ENCODE measurements around the gene ZC3H8. TPM values are rescaled to one million over a fixed set of nuclear protein-coding genes. Genes with fewer than 3 reads are reported as not detected.

The ZC3H8 gene
- total RNA-seq, 2 donors from 2014 or later, result 14.1 to 34.7 TPM

DNA sequence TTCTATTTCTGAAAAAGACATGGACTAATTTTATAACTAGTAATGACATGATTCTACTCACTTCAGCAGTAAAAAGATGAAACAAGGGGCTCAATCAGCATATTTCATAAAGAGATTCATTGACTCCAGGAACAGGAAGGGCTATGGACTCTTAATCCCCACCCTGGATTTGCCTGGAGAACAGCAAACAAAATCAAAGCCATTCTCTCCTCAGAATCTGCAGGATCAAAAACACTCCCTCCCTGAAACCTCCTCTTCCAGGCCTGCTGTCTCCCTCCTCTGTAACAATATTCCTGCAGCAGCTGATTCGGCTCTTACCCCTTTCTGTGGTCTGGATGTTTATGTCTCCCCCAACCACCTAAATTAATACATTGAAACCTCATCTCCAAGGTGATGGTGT, 57.0 kb downstream of the ZC3H8 start:
- Mint-ChIP-seq H3K36me3 (peaks cover 3% of the 10 kb centered on the region), H3K4me3 (no peak overlapping the region), H3K27ac (no peak overlapping the region)

DNA sequence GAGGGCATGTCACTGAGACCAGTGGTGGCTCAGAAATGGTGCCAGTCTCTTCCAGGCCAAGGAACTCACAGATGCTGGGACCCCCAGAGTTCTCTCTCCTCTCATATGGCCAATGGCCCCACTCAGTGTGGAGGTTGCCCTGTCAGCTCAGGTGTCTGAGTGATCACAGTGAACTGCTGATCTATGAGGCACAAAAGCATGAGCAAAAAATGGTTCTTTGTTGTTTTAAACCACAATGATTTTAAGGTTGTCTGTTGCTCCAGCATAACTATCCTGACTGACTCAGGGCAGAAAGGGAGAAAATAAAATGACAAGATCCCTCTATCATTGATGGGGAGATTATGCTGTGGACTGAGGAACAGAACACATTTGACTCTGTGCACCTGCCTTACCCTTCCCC, 58.9 kb downstream of the ZC3H8 start:
- H3K36me3 Mint-ChIP-seq, result no peaks in the 10 kb centered on the region
- no peaks in the 10 kb centered on the region for H3K4me1 Mint-ChIP-seq (ENCODE audit: low read depth in 2 of 2)
- H3K27me3 Mint-ChIP-seq, result peaks cover 0 to 3% of the 10 kb centered on the region in 2 donors
- ATAC-seq (no peak), DNase-seq (ENCODE audit: low spot score) (no peak)
- H3K27ac Mint-ChIP-seq, result no peak overlapping the region
- H3K9me3 Mint-ChIP-seq, result no peaks in the 10 kb centered on the region
- H3K4me3 Mint-ChIP-seq, result no peak overlapping the region

More for the DNA sequence above, 57.0 kb downstream of the ZC3H8 start:
- DNase-seq (ENCODE audit: low spot score) (no peak), ATAC-seq (no peak)
- H3K4me1 Mint-ChIP-seq (ENCODE audit: low read depth in 2 of 2), result no peaks in the 10 kb centered on the region
- H3K27me3 Mint-ChIP-seq, result peaks cover 0 to 3% of the 10 kb centered on the region in 2 donors
- no peaks in the 10 kb centered on the region for H3K9me3 Mint-ChIP-seq

DNA sequence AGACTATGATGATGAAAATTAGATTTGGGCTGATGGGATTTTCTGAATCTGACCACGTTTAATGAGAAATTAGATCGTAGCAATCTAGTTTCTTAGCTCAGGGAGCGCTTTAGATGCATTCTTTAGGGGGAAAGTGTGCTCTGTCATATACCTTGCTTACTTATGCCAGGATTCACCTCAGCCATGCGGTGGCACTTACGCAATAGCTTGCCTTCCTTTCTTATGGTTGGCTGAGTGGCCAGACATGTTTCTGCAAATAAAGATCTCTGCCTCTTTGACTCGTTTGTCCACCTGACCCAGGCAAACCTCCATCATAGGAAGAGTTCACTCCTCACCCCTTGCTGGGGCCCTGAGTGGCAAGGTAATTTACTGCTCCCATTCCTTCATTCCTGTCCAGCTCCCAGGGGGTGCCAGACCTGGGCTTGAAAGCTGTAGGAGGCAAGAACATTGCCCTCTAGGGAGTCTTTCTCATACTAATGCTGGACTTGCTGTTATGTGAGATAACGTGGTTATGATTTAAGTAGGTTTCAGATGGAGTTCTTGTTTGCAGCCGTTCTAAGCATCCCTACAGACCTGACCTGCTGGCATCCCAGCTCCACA, 59.6 kb downstream of the ZC3H8 start:
- H3K4me3 Mint-ChIP-seq, result no peak overlapping the region
- no peaks in the 10 kb centered on the region for H3K9me3 Mint-ChIP-seq
- H3K27me3 Mint-ChIP-seq, result peaks cover 0 to 3% of the 10 kb centered on the region in 2 donors
- H3K4me1 Mint-ChIP-seq (ENCODE audit: low read depth in 2 of 2), result no peaks in the 10 kb centered on the region
- no peak overlapping the region for H3K27ac Mint-ChIP-seq
- H3K36me3 Mint-ChIP-seq, result no peaks in the 10 kb centered on the region
- no peak for DNase-seq (ENCODE audit: low spot score)
- no peak for ATAC-seq

DNA sequence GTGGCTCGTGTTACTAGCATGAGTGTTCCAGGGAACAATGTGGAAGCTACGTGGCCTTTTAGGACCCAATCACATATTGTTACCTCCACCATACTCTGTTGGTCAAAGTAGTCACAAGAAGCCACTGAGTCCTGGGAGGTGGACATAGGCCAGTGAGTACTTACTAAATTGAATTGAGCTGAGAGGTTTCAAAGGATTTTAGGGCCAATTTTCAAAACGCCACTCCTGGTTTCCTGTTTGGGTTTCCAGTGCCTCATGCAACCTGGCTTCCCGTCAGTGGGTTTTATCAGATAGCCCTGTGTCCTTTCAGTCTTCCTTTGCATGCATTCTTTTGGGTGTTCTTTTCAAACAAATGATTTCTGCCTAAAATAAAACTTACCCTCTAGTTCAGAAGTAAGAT, 60.4 kb downstream of the ZC3H8 start:
- no peak for DNase-seq (ENCODE audit: low spot score)
- no peak for ATAC-seq
- no peak overlapping the region for H3K4me3 Mint-ChIP-seq
- H3K4me1 Mint-ChIP-seq (ENCODE audit: low read depth in 2 of 2), result no peaks in the 10 kb centered on the region
- peaks cover 0 to 2% of the 10 kb centered on the region in 2 donors for H3K27me3 Mint-ChIP-seq
- no peaks in the 10 kb centered on the region for H3K9me3 Mint-ChIP-seq
- H3K27ac Mint-ChIP-seq, result no peak overlapping the region
- no peaks in the 10 kb centered on the region for H3K36me3 Mint-ChIP-seq

DNA sequence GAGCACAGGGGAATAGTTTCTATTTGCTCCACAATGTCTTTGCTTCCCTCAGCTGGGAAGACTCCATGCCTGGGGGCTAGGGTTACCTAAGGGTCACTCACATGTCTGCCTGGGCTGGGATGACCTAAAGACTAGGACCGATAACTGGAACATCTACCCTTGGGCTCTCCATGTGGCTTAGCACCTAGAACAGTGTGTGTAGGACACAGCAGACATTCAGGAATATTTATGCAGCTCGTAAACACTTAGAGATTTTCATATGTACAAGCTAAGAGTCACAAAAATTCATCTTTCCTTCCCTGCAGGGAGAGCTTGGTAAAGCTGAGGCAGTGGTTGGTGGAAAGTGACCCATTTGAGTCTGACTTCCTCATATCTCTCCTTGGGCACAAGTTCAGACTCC, 60.8 kb downstream of the ZC3H8 start:
- no peaks in the 10 kb centered on the region for H3K36me3 Mint-ChIP-seq
- H3K27ac Mint-ChIP-seq, result no peak overlapping the region
- no peaks in the 10 kb centered on the region for H3K9me3 Mint-ChIP-seq
- DNase-seq (ENCODE audit: low spot score) (no peak), ATAC-seq (no peak)
- H3K4me1 Mint-ChIP-seq (ENCODE audit: low read depth in 2 of 2), result no peaks in the 10 kb centered on the region
- H3K4me3 Mint-ChIP-seq, result no peak overlapping the region
- H3K27me3 Mint-ChIP-seq, result no peaks in the 10 kb centered on the region

DNA sequence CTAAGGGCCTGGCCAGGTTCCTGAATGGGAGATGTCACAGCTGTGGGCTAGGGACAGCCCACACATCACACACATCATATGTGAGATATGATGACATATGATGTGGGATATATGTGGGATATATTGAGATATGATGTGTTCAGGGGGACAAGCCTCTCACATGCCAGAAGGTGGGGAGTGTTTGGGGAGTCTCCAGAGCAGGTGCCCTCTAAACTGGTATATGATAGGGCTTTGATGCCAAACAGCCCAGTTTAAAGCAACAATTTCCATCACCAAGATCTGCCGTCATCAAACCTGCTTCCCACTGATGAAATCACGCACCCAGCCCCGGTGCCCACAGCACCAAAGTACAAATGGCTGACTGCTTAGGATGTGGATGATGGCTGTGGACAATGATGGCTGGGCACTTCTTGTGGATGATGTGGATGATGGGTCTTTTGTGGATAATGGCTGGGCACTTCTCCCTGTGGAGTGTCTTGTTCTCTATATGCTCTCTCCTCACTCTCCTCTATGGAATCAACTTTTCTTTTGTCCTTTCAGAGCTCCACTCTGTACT, 65.8 kb downstream of the ZC3H8 start:
- Mint-ChIP-seq H3K27ac (peak overlapping the region; percentile 55 to 83), H3K4me3 (no peak overlapping the region), H3K27me3 (no peaks in the 10 kb centered on the region), H3K9me3 (no peaks in the 10 kb centered on the region), H3K36me3 (no peaks in the 10 kb centered on the region), H3K4me1 (ENCODE audit: low read depth in 2 of 2) (peaks cover 11 to 15% of the 10 kb centered on the region in 2 donors)
- DNase-seq (ENCODE audit: low spot score), result no peak
- no peak for ATAC-seq

DNA sequence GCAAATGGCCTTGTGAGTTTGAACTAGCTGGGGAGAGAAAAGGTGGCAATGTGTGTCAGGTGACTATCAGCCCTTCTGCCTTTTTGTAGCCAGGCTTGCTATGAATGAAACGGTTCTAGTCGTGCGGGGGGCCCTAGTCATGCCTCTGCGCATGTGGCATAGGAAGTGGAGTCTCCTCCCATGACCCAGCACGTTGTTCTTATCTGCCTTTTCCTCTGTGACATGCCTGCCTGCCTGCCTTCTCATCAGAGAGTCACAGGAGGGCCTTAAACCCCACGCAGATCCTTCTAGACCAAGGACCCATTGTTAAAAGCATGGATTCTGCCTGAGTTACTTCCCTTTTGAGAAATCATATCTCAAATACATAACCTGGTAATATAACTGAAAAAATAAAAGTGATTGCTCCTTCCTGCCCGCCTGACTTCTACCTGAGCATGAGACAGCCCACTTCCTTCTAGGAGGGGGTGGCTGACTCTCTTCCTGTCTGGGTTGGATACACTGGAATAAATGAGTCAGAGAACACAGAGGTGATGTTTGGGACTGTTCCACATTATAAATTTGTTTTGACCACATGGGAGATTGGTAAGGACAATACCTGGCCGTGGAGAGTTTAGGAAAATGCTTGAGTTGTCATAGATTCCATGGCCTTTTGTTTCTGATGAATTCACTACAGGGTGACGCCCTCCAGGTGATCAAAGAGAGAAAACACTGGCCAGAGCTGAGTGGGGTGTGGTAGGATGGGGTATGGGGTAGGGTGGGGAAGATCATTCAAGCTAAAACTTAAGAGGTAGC, 66.8 kb downstream of the ZC3H8 start:
- H3K9me3 Mint-ChIP-seq, result no peaks in the 10 kb centered on the region
- DNase-seq (ENCODE audit: low spot score), result no peak
- H3K4me1 Mint-ChIP-seq (ENCODE audit: low read depth in 2 of 2), result peaks cover 11 to 15% of the 10 kb centered on the region in 2 donors
- peak overlapping the region; percentile 55 to 83 for H3K27ac Mint-ChIP-seq
- peak overlapping the region; percentile 12 for H3K4me3 Mint-ChIP-seq
- ATAC-seq, result peak; percentile 46 to 71
- H3K27me3 Mint-ChIP-seq, result no peaks in the 10 kb centered on the region
- no peaks in the 10 kb centered on the region for H3K36me3 Mint-ChIP-seq

DNA sequence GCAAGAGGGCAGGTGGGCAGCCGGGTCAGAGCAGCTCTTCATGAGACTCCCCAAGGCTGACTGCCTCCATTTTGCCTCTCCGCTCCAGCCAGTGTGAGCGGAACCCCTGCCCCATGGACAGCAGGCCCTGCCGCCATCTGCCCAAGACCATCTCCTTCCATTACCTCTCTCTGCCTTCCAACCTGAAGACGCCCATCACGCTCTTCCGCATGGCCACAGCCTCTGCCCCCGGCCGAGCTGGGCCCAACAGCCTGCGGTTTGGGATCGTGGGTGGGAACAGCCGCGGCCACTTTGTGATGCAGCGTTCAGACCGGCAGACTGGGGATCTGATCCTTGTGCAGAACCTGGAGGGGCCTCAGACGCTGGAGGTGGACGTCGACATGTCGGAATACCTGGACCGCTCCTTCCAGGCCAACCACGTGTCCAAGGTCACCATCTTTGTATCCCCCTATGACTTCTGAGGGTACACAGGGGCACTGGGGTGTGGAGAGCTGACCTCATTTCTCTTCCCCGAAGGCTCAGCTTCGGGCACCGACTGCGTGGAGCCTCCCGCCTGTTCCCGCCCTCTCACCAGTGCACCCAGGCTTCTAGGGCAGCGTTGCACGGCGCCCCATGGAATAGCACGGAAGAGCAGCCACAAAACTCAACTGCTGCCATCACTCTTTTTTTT, 67.7 kb downstream of the ZC3H8 start:
- H3K4me1 Mint-ChIP-seq (ENCODE audit: low read depth in 2 of 2), result peaks cover 11 to 15% of the 10 kb centered on the region in 2 donors
- H3K9me3 Mint-ChIP-seq, result no peaks in the 10 kb centered on the region
- no peaks in the 10 kb centered on the region for H3K36me3 Mint-ChIP-seq
- DNase-seq (ENCODE audit: low spot score) (no peak), ATAC-seq (no peak)
- no peak overlapping the region for H3K4me3 Mint-ChIP-seq
- no peaks in the 10 kb centered on the region for H3K27me3 Mint-ChIP-seq
- H3K27ac Mint-ChIP-seq, result peak overlapping the region; percentile 55 to 83

DNA sequence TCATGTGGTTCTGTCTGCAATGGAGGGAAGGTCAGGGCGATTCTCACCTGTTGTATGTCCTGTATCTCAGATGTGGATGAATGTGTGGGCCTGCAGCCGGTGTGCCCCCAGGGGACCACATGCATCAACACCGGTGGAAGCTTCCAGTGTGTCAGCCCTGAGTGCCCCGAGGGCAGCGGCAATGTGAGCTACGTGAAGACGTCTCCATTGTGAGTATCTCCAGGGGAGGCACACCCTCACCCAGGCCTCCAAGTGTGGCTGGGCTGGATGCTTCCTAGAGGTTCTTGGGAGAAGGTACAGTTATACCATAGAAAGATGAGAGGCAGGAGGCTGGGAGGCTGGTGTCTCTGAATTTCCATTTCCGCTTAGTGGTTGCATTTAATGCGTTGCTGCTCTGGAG, 69.7 kb downstream of the ZC3H8 start:
- Mint-ChIP-seq H3K27ac (no peak overlapping the region), H3K9me3 (no peaks in the 10 kb centered on the region), H3K27me3 (peaks cover 0 to 6% of the 10 kb centered on the region in 2 donors), H3K4me1 (ENCODE audit: low read depth in 2 of 2) (peaks cover 11 to 15% of the 10 kb centered on the region in 2 donors), H3K4me3 (no peak overlapping the region), H3K36me3 (no peaks in the 10 kb centered on the region)
- ATAC-seq, result no peak
- DNase-seq (ENCODE audit: low spot score), result no peak

DNA sequence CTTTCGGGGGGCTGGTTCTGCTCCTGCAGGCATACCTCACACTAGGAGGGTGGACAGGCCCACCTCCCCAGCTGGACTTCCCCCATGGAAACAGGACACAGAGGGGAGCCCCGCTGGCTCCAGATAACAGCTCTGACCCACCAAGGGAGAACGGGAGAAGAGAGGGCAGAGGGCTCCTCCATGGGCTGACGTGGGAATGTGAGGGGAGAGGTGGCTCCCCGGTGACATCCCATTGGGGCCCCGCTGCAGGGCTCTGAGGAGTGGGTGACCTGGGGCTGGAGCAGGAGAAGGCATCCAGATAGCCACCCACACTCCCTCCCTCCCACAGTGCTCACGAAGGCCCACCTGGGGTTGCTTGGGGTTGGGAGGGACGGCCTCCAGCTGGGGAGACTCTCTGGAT, 70.7 kb downstream of the ZC3H8 start:
- no peak for ATAC-seq
- Mint-ChIP-seq H3K4me3 (no peak overlapping the region), H3K27ac (no peak overlapping the region), H3K9me3 (no peaks in the 10 kb centered on the region), H3K36me3 (no peaks in the 10 kb centered on the region), H3K4me1 (ENCODE audit: low read depth in 2 of 2) (peaks cover 11 to 15% of the 10 kb centered on the region in 2 donors), H3K27me3 (peaks cover 9 to 14% of the 10 kb centered on the region in 2 donors)
- DNase-seq (ENCODE audit: low spot score), result no peak

DNA sequence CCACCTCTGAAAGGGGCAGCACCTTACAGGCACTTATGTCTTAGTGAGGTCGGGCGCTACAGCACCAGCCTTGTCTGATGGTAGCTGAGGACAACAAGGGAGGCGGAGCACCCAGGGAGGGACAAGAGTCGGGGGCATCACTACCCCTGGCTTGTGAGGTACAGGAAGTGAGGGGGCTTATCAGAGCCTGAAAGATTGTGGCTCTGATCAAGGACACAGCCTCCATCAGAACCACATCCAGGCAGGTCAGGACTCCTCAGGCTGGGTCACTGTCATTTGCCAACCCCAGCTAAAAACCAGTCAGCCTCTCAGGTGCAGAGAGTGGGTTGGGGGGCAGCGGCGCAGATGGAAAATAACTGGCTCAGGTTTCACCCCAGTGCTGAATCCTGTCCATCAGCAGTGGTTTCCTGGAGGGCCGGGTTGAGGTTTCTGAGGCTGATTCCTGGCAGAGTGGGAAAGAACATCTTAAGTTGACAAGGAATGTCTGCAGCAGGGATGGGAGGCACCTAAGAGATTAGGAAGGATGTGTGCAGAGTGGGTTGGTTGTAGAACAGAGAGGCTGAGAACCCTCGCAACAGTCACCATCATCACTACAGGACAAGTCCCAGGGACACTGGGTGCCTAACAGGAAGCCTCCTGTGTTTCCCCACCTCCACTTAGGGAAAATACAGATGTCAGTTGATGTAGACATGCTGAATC, 71.4 kb downstream of the ZC3H8 start:
- Mint-ChIP-seq H3K9me3 (no peaks in the 10 kb centered on the region), H3K36me3 (no peaks in the 10 kb centered on the region), H3K4me1 (ENCODE audit: low read depth in 2 of 2) (peaks cover 11 to 12% of the 10 kb centered on the region in 2 donors), H3K27ac (no peak overlapping the region), H3K27me3 (peaks cover 16 to 20% of the 10 kb centered on the region in 2 donors), H3K4me3 (no peak overlapping the region)
- no peak for DNase-seq (ENCODE audit: low spot score)
- ATAC-seq, result no peak

DNA sequence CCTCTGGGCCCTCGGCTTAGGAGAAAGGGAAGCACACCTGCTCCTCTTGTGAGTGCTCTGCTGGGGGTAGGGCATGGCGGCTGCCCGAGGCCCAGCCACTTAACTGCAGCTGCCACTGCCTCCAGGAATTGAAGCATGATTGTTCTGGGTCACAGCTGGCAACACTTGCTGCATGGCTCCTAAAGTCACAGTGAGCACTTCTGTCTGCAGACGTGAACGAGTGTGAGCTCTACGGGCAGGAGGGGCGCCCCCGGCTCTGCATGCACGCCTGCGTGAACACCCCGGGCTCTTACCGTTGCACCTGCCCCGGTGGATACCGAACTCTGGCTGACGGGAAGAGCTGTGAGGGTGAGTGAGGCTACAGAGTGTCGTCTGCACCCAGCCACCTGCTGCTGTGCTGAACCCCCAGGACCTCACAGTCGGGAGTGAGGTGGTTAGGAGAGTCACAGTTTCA, 72.2 kb downstream of the ZC3H8 start:
- Mint-ChIP-seq H3K4me3 (no peak overlapping the region), H3K36me3 (no peaks in the 10 kb centered on the region), H3K4me1 (ENCODE audit: low read depth in 2 of 2) (peaks cover 3% of the 10 kb centered on the region in 2 donors)

DNA sequence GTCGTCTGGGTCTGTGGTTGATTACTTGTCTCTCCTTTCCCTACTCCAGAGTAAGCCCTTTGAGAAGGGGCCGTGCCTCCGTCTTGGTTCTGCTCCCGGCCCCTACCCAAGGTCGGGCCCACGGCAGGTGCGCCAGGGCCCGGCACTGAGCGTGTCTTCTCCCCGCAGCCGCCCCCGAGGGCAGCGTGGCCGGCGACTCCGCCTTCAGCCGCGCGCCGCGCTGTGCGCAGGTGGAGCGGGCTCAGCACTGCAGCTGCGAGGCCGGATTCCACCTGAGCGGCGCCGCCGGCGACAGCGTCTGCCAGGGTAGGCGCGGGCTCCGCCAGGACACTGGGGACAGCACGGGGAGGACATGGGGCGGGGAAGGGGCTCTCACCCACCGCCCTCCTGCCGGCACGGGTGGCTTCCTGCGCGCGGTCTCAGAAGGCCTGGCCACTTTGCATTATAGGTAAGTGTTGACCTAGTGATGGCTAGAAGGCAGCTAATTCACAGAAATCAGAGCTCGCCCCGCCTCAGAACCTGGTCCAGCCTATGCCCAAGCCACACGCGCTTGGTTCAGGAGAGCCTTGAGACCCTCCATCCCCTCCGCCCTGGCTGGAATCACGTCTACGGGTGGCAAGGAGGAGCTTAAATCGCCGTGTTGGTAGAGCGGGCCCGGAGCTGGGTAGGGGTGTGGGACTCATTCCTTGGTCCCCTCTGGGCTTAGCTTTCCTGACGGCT, 73.1 kb downstream of the ZC3H8 start:
- Mint-ChIP-seq H3K4me3 (no peak overlapping the region), H3K4me1 (ENCODE audit: low read depth in 2 of 2) (no peaks in the 10 kb centered on the region), H3K36me3 (no peaks in the 10 kb centered on the region), H3K9me3 (no peaks in the 10 kb centered on the region), H3K27ac (no peak overlapping the region), H3K27me3 (peaks cover 26 to 29% of the 10 kb centered on the region in 2 donors)
- DNase-seq (ENCODE audit: low spot score), result no peak
- ATAC-seq, result peak; percentile 43 to 57

More for the DNA sequence above, 72.2 kb downstream of the ZC3H8 start:
- Mint-ChIP-seq H3K9me3 (no peaks in the 10 kb centered on the region), H3K27me3 (peaks cover 21 to 25% of the 10 kb centered on the region in 2 donors), H3K27ac (no peak overlapping the region)
- DNase-seq (ENCODE audit: low spot score) (no peak), ATAC-seq (no peak)

All from natural killer cell treated with Interleukin-12 subunit alpha and Interleukin-12 subunit beta and Interleukin-15 and Interleukin-18, amount 100 ng/mL, for 72 hours (primary cell).